Measurements from ENCODE around the gene TBC1D25.

DNA sequence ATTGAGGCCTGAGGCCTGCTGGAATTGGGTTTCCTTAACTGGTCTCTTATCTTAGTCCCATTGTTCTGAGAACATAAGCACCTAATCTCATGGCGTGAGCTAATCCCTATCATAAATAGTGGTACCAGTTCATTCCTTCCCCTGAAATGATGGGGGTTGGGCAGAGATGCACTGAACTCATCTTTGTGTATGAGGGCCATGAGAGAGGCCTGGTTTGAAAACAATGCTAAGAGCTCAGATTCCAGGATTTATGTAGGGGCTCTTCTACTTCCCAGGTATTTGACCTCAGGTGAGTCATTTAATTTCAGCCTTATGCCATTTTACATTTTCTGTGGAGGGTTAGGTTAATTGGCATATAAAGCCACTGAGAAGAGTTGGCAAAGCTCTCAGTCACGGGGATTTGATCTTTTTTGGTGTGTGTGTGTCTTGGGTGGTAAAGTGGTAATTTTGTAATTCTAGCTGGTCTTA is 39.2 kb downstream of the TBC1D25 start:
- TF ChIP-seq ZNF274 (IDR thresholded peaks at IDR 0.05; ENCODE audit: low read length), result no peak
- no peak for TF ChIP-seq ZNF274 (tag by site-specific recombination; IDR thresholded peaks at IDR 0.05; ENCODE audit: borderline replicate concordance)
- no peak for TF ChIP-seq CTCF (tag by site-specific recombination; IDR thresholded peaks at IDR 0.05)
- TF ChIP-seq, protein P1, sequence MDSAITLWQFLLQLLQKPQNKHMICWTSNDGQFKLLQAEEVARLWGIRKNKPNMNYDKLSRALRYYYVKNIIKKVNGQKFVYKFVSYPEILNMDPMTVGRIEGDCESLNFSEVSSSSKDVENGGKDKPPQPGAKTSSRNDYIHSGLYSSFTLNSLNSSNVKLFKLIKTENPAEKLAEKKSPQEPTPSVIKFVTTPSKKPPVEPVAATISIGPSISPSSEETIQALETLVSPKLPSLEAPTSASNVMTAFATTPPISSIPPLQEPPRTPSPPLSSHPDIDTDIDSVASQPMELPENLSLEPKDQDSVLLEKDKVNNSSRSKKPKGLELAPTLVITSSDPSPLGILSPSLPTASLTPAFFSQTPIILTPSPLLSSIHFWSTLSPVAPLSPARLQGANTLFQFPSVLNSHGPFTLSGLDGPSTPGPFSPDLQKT (IDR thresholded peaks at IDR 0.05; ENCODE audit: borderline replicate concordance, low read depth, low read length), result no peak
- TF ChIP-seq, protein P2, sequence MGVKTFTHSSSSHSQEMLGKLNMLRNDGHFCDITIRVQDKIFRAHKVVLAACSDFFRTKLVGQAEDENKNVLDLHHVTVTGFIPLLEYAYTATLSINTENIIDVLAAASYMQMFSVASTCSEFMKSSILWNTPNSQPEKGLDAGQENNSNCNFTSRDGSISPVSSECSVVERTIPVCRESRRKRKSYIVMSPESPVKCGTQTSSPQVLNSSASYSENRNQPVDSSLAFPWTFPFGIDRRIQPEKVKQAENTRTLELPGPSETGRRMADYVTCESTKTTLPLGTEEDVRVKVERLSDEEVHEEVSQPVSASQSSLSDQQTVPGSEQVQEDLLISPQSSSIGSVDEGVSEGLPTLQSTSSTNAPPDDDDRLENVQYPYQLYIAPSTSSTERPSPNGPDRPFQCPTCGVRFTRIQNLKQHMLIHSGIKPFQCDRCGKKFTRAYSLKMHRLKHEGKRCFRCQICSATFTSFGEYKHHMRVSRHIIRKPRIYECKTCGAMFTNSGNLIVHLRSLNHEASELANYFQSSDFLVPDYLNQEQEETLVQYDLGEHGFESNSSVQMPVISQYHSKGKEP (tag by site-specific recombination; IDR thresholded peaks at IDR 0.05), result no peak
- no peak; the same call in 1 of the 2 replicates for TF ChIP-seq TSHZ1 (tag by site-specific recombination; IDR thresholded peaks at IDR 0.05; ENCODE audit: borderline replicate concordance)
- TF ChIP-seq ZBTB20 (tag by site-specific recombination; IDR thresholded peaks at IDR 0.05), result no peak
- TF ChIP-seq MZF1 (tag by site-specific recombination; IDR thresholded peaks at IDR 0.05; ENCODE audit: borderline replicate concordance), result no peak
- TF ChIP-seq PATZ1 (tag by site-specific recombination; IDR thresholded peaks at IDR 0.05), result no peak
- no peak for TF ChIP-seq ZNF473 (tag by site-specific recombination; IDR thresholded peaks at IDR 0.05)
- no peak for TF ChIP-seq KLF9 (tag by site-specific recombination; IDR thresholded peaks at IDR 0.05; ENCODE audit: low read depth)
- TF ChIP-seq, protein P3, sequence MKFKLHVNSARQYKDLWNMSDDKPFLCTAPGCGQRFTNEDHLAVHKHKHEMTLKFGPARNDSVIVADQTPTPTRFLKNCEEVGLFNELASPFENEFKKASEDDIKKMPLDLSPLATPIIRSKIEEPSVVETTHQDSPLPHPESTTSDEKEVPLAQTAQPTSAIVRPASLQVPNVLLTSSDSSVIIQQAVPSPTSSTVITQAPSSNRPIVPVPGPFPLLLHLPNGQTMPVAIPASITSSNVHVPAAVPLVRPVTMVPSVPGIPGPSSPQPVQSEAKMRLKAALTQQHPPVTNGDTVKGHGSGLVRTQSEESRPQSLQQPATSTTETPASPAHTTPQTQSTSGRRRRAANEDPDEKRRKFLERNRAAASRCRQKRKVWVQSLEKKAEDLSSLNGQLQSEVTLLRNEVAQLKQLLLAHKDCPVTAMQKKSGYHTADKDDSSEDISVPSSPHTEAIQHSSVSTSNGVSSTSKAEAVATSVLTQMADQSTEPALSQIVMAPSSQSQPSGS (tag by site-specific recombination; IDR thresholded peaks at IDR 0.05; ENCODE audit: low read depth), result no peak
- TF ChIP-seq SETDB1 (IDR thresholded peaks at IDR 0.05; ENCODE audit: insufficient read length, low read length), result no peak
- TF ChIP-seq ZBTB1 (tag by site-specific recombination; IDR thresholded peaks at IDR 0.05), result no peak
- TF ChIP-seq, protein P4, sequence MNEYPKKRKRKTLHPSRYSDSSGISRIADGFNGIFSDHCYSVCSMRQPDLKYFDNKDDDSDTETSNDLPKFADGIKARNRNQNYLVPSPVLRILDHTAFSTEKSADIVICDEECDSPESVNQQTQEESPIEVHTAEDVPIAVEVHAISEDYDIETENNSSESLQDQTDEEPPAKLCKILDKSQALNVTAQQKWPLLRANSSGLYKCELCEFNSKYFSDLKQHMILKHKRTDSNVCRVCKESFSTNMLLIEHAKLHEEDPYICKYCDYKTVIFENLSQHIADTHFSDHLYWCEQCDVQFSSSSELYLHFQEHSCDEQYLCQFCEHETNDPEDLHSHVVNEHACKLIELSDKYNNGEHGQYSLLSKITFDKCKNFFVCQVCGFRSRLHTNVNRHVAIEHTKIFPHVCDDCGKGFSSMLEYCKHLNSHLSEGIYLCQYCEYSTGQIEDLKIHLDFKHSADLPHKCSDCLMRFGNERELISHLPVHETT (tag by site-specific recombination; IDR thresholded peaks at IDR 0.05), result no peak
